ENCODE data around the gene PTGS1.
"Not testable (repeated sequence)": the region's sequence is repeated elsewhere in the genome, so short reads cannot be mapped to it uniquely, and the experiment has no call there.

Gene PTGS1

GRCh38 chr9:122347348-122348287 is 23.2 kb upstream of the PTGS1 start:
- DNase-seq (ENCODE audit: low read depth in 2 of 2): no peak

- DNase-seq (ENCODE audit: low read depth in 2 of 2): no peak
Measured at GRCh38 chr9:122348288-122348777, 22.5 kb upstream of the PTGS1 start.

GRCh38 chr9:122348791-122349190 is 22.0 kb upstream of the PTGS1 start:
- DNase-seq (ENCODE audit: low read depth in 2 of 2): no peak

- no peak for DNase-seq (ENCODE audit: low read depth in 2 of 2)
Measured at GRCh38 chr9:122349201-122349600, 21.6 kb upstream of the PTGS1 start.

GRCh38 chr9:122350577-122351355 is 20.1 kb upstream of the PTGS1 start:
- no peak for DNase-seq (ENCODE audit: low read depth in 2 of 2)

GRCh38 chr9:122354536-122355199 is 16.2 kb upstream of the PTGS1 start:
- DNase-seq (ENCODE audit: low read depth in 2 of 2): no peak

- no peak for DNase-seq (ENCODE audit: low read depth in 2 of 2)
Measured at GRCh38 chr9:122355336-122355875, 15.4 kb upstream of the PTGS1 start.

GRCh38 chr9:122356627-122357026 is 14.2 kb upstream of the PTGS1 start:
- DNase-seq (ENCODE audit: low read depth in 2 of 2): no peak

- DNase-seq (ENCODE audit: low read depth in 2 of 2): no peak
Measured at GRCh38 chr9:122360891-122361290, 9.9 kb upstream of the PTGS1 start.

- not testable (repeated sequence) for DNase-seq (ENCODE audit: low read depth in 2 of 2)
Measured at GRCh38 chr9:122363131-122363530, 7.7 kb upstream of the PTGS1 start.

GRCh38 chr9:122364117-122364782 is 6.6 kb upstream of the PTGS1 start:
- DNase-seq (ENCODE audit: low read depth in 2 of 2): no peak

GRCh38 chr9:122364783-122365150 is 6.1 kb upstream of the PTGS1 start:
- DNase-seq (ENCODE audit: low read depth in 2 of 2): no peak

GRCh38 chr9:122366074-122366660 is 4.7 kb upstream of the PTGS1 start:
- no peak for DNase-seq (ENCODE audit: low read depth in 2 of 2)

- no peak for DNase-seq (ENCODE audit: low read depth in 2 of 2)
Measured at GRCh38 chr9:122367065-122367464, 3.8 kb upstream of the PTGS1 start.

- DNase-seq (ENCODE audit: low read depth in 2 of 2): no peak
Measured at GRCh38 chr9:122367774-122368460, 2.9 kb upstream of the PTGS1 start.

- no peak for DNase-seq (ENCODE audit: low read depth in 2 of 2)
Measured at GRCh38 chr9:122368642-122369041, 2.2 kb upstream of the PTGS1 start.

- DNase-seq (ENCODE audit: low read depth in 2 of 2): no peak
Measured at GRCh38 chr9:122370303-122370702, 521 bp upstream of the PTGS1 start.

GRCh38 chr9:122371846-122372245 is 1.0 kb downstream of the PTGS1 start:
- DNase-seq (ENCODE audit: low read depth in 2 of 2): no peak

GRCh38 chr9:122372856-122373845 is 2.3 kb downstream of the PTGS1 start:
- no peak for DNase-seq (ENCODE audit: low read depth in 2 of 2)

Data from fibroblast of skin of left biceps (primary cell).